Astrocyte (in vitro differentiated cells and primary cell): ENCODE data around the gene UTP4. TPM values are rescaled to one million over a fixed set of nuclear protein-coding genes. Genes with fewer than 3 reads are reported as not detected.

Source experiments
- DNase-seq: peaks from one replicate; pipeline ENCODE4 v3.0.0-alpha.2; 2010; ENCODE audit warnings: low read depth
- FAIRE-seq: peaks from 2 replicates; lab custom pipeline; 2011; peaks lifted over from hg19 to GRCh38; lab: Jason Lieb, UNC
- H2AFZ ChIP-seq: 2 replicates; pipeline ENCODE4 v1.6.0; 2012; ENCODE audit warnings: low read depth, low read length, inconsistent platforms
- H3K27ac ChIP-seq: 2 replicates; pipeline ENCODE4 v1.5.1; 2011; ENCODE audit warnings: low read depth, low read length, inconsistent platforms
- H3K27me3 ChIP-seq: 2 replicates; pipeline ENCODE4 v1.6.0; 2011; ENCODE audit warnings: low read length, inconsistent platforms; ENCODE audit not compliant: insufficient read depth
- H3K36me3 ChIP-seq: 2 replicates; pipeline ENCODE4 v1.5.1; 2011; ENCODE audit warnings: low read length, inconsistent platforms; ENCODE audit not compliant: insufficient read depth
- H3K4me1 ChIP-seq: 2 replicates; pipeline ENCODE4 v1.5.1; 2011; ENCODE audit warnings: low read length, inconsistent platforms; ENCODE audit not compliant: insufficient read depth
- H3K4me2 ChIP-seq: 2 replicates; pipeline ENCODE4 v1.6.0; 2012; ENCODE audit warnings: low read length, inconsistent platforms
- H3K4me3 ChIP-seq: 2 replicates; pipeline ENCODE4 v1.5.1; 2011; ENCODE audit warnings: low read depth, mild to moderate bottlenecking, low read length, inconsistent platforms; ENCODE audit not compliant: insufficient read depth
- H3K79me2 ChIP-seq: 2 replicates; pipeline ENCODE4 v1.6.0; 2012; ENCODE audit warnings: mild to moderate bottlenecking, low read length, inconsistent platforms; ENCODE audit not compliant: insufficient read depth
- H3K9ac ChIP-seq: 2 replicates; pipeline ENCODE4 v1.6.0; 2012; ENCODE audit warnings: mild to moderate bottlenecking, low read length, inconsistent platforms
- H3K9me3 ChIP-seq: 2 replicates; pipeline ENCODE4 v1.5.1; 2012; ENCODE audit warnings: low read depth, mild to moderate bottlenecking, low read length, inconsistent platforms; ENCODE audit not compliant: insufficient read depth
- H4K20me1 ChIP-seq: 2 replicates; pipeline ENCODE4 v1.6.0; 2012; ENCODE audit warnings: low read length, inconsistent platforms; ENCODE audit not compliant: insufficient read depth
- H3K27ac Mint-ChIP-seq: one replicate; pipeline ENCODE4 v1.8.0; 2021; ENCODE audit warnings: mild to moderate bottlenecking, mixed read lengths; ENCODE audit not compliant: unreplicated experiment
- H3K27me3 Mint-ChIP-seq: one replicate; pipeline ENCODE4 v1.8.0; 2021; ENCODE audit warnings: low read depth, mixed read lengths; ENCODE audit not compliant: unreplicated experiment
- H3K36me3 Mint-ChIP-seq: one replicate; pipeline ENCODE4 v1.8.0; 2021; ENCODE audit warnings: low read depth, mixed read lengths; ENCODE audit not compliant: unreplicated experiment
- H3K4me1 Mint-ChIP-seq: one replicate; pipeline ENCODE4 v1.8.0; 2021; ENCODE audit warnings: low read depth, mixed read lengths; ENCODE audit not compliant: unreplicated experiment
- H3K4me3 Mint-ChIP-seq: one replicate; pipeline ENCODE4 v1.8.0; 2021; ENCODE audit warnings: mild to moderate bottlenecking, moderate library complexity, mixed read lengths; ENCODE audit not compliant: unreplicated experiment
- H3K9me3 Mint-ChIP-seq: one replicate; pipeline ENCODE4 v1.8.0; 2021; ENCODE audit warnings: mild to moderate bottlenecking, mixed read lengths; ENCODE audit not compliant: unreplicated experiment
- EZH2 ChIP-seq: IDR thresholded peaks from 2 replicates; pipeline ENCODE4 v1.6.1; 2012; ENCODE audit warnings: mild to moderate bottlenecking, low read length, inconsistent platforms; ENCODE audit not compliant: insufficient read depth
- total RNA-seq: library from RNA; stranded (reverse); gene quantifications from 2 replicates; pipeline ENCODE4 v1.2.1, GENCODE V29; 2021
- TF ChIP-seq, protein P1 (sequence below): IDR thresholded peaks from 2 replicates; pipeline ENCODE4 v1.5.1; 2011; ENCODE audit warnings: low read depth, mild to moderate bottlenecking, inconsistent platforms, low read length, moderate library complexity; ENCODE audit not compliant: insufficient read depth

The UTP4 gene
- total RNA-seq, 1 donor from 2014 or later = 69.4 TPM

DNA sequence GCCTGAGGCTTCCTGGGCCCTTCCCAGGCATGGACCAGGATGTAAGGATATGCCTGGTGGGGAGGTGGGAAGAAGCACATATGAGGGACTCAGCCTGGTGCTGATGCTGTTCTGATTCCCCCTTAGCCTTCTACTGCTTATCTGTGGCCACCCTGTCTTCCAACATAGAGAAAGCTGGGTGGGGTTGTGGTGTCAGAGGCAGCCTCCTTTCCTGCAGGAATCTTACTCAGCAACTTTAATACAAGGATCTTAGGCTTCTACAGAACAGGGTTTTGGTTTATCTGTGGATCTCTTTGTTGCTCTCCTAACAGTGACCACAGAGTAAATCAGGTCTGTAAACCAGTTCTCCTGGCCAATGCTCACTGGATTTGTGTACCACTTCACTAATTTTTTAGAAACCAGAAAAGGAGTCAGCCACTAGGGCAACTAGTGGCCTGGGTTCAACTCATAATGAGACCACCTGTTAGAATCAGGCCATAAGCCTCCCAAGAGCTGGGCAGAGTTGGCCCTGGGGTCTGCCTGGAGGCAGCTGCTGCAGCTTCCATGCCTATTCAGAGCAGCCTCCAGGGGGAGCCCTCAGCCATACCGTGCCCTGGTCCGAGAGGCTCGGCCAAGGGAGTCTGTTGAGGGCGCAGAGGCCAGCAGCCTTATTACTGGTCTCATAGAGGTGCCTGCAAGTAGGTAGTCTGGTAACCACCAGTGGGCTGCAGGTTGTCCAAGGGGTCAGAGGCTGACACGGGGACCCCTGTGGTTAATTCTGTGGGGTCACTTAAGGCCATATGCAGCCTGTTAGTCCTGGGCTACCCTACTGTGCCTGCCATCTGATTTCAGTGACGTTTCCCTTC, 19.9 kb upstream of the UTP4 start:
- no peak overlapping the region for H3K27ac ChIP-seq
- DNase-seq (no peak), FAIRE-seq (no peak)
- Mint-ChIP-seq H3K27ac (no peak overlapping the region), H3K27me3 (peaks cover 8% of the 10 kb centered on the region), H3K4me1 (peaks cover 5% of the 10 kb centered on the region), H3K9me3 (no peaks in the 10 kb centered on the region), H3K36me3 (peaks cover 30% of the 10 kb centered on the region), H3K4me3 (no peak overlapping the region)
- no peak overlapping the region for H3K4me3 ChIP-seq
- H4K20me1 ChIP-seq = peaks cover 64% of the 10 kb centered on the region
- no peak overlapping the region for H2AFZ ChIP-seq
- H3K9ac ChIP-seq = no peak overlapping the region
- H3K36me3 ChIP-seq = peaks cover 3% of the 10 kb centered on the region
- peaks cover 7% of the 10 kb centered on the region for H3K4me1 ChIP-seq
- H3K9me3 ChIP-seq = no peaks in the 10 kb centered on the region
- H3K27me3 ChIP-seq = peaks cover 3% of the 10 kb centered on the region
- no peaks in the 10 kb centered on the region for H3K79me2 ChIP-seq
- no peak overlapping the region for H3K4me2 ChIP-seq
- TF ChIP-seq, protein P1, sequence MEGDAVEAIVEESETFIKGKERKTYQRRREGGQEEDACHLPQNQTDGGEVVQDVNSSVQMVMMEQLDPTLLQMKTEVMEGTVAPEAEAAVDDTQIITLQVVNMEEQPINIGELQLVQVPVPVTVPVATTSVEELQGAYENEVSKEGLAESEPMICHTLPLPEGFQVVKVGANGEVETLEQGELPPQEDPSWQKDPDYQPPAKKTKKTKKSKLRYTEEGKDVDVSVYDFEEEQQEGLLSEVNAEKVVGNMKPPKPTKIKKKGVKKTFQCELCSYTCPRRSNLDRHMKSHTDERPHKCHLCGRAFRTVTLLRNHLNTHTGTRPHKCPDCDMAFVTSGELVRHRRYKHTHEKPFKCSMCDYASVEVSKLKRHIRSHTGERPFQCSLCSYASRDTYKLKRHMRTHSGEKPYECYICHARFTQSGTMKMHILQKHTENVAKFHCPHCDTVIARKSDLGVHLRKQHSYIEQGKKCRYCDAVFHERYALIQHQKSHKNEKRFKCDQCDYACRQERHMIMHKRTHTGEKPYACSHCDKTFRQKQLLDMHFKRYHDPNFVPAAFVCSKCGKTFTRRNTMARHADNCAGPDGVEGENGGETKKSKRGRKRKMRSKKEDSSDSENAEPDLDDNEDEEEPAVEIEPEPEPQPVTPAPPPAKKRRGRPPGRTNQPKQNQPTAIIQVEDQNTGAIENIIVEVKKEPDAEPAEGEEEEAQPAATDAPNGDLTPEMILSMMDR = peak; percentile 61
- TF ChIP-seq EZH2 = no peak

DNA sequence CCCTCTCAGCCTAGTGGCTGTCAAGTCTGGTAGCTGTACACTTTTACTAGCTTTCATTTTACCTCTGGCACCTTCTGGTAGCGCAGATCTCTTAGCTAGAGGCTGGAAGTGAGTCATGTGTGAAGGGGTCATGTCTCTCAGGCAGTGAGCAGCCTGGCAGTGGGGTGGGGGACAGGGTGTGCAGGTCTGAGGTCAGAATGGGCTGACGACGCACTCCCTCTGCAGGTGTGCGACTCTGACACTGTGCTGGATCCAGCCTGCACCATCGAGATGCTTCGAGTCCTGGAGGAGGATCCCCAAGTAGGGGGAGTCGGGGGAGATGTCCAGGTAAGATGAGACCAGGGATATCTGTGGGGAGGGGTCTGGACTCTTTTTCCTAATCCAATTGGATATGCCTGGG, 19.2 kb upstream of the UTP4 start:
- H3K36me3 Mint-ChIP-seq = peaks cover 34% of the 10 kb centered on the region

More for the DNA sequence above, 19.2 kb upstream of the UTP4 start:
- H3K27me3 Mint-ChIP-seq = peaks cover 4% of the 10 kb centered on the region
- no peak overlapping the region for H3K27ac Mint-ChIP-seq
- no peak overlapping the region for H3K4me3 Mint-ChIP-seq
- H3K27ac ChIP-seq = no peak overlapping the region
- H3K9me3 ChIP-seq = no peaks in the 10 kb centered on the region
- FAIRE-seq = no peak
- TF ChIP-seq, protein P1 = no peak
- no peak for TF ChIP-seq EZH2
- H3K79me2 ChIP-seq = no peaks in the 10 kb centered on the region
- H3K9ac ChIP-seq = no peak overlapping the region
- H3K4me1 ChIP-seq = peaks cover under 1% of the 10 kb centered on the region
- no peak for DNase-seq
- H3K27me3 ChIP-seq = no peaks in the 10 kb centered on the region
- H3K4me3 ChIP-seq = no peak overlapping the region
- H3K4me1 Mint-ChIP-seq = peaks cover 3% of the 10 kb centered on the region
- no peak overlapping the region for H3K4me2 ChIP-seq
- no peaks in the 10 kb centered on the region for H3K9me3 Mint-ChIP-seq
- H2AFZ ChIP-seq = no peak overlapping the region
- peaks cover 64% of the 10 kb centered on the region for H4K20me1 ChIP-seq
- H3K36me3 ChIP-seq = peaks cover 7% of the 10 kb centered on the region
